Measurements from ENCODE around the gene CARD10.

Gene CARD10

DNA sequence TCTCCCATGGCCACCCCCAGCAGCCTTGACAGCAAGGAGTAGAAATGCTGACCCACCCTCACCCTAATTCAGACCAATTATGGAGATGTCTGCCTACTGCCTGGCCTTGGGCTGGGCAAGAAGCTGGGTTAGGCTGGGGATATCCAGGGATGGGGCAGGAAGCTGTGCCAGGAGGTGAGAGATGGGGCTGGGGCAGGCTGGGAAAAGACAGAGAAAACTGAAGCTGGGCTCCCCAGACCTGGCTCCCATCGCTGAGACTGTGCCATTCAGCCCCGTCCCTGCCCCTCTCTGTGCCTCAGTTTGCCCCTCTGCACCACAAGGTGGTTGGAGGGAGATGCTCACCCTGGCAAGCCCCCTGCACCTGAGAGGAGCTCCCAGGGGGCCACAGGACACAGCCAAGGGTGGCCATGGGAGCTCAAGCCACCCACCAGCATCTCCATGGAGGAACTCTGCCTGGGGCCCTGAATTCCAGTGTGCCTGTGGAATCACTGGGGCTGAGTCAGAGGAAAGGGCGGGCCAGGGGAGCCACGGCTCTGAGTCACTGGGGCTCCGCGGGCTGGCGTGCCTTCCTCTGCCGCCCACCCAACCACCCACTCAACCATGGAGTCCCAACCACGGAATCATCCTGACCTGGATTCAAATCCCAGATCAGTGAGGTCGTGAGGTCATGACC is 6.0 kb upstream of the CARD10 start:
- Histone ChIP-seq H3K27me3 (ENCODE audit: control insufficient read depth, insufficient read depth, low read length) (peaks cover 7% of the 10 kb centered on the region), H3K27ac (ENCODE audit: low read depth, low read length) (no peak overlapping the region), H3K4me1 (ENCODE audit: control insufficient read depth, insufficient read depth, low read length) (peaks cover 5% of the 10 kb centered on the region; the same call in 1 of the 2 replicates), H3K9me3 (ENCODE audit: control insufficient read depth, insufficient read depth, low read depth, low read length) (no peaks in the 10 kb centered on the region), H3K36me3 (ENCODE audit: control insufficient read depth, insufficient read depth, low read length) (no peaks in the 10 kb centered on the region), H3K4me3 (ENCODE audit: low read depth, low read length) (no peak overlapping the region), H3K9ac (ENCODE audit: low read length) (no peak overlapping the region)

DNA sequence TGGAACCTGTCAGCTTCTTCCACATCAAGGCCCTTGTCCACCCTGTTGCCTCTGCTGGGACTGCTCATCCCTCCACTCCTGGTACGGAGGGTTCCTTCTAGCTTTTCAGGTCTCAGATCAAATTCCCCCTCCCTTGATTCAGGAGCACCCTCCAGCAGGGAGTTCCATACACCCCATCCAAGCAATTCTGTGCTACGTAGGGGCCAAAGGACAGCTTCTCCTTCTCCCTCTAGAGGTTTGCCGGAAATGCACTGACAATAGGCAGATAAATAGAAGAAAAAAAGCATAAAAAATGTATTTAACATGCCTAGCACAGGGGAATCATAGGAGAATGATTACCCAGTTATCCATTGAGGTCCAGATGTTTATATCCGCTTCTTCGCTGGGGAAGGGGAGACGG is 3.3 kb upstream of the CARD10 start:
- H3K9ac ChIP-seq (ENCODE audit: low read length) = no peak overlapping the region
- peaks cover 10% of the 10 kb centered on the region for H3K4me1 ChIP-seq (ENCODE audit: control insufficient read depth, insufficient read depth, low read length)
- no peaks in the 10 kb centered on the region for H3K36me3 ChIP-seq (ENCODE audit: control insufficient read depth, insufficient read depth, low read length)
- peaks cover 28% of the 10 kb centered on the region for H3K27me3 ChIP-seq (ENCODE audit: control insufficient read depth, insufficient read depth, low read length)
- H3K4me3 ChIP-seq (ENCODE audit: low read depth, low read length) = no peak overlapping the region
- no peak overlapping the region for H3K27ac ChIP-seq (ENCODE audit: low read depth, low read length)
- H3K9me3 ChIP-seq (ENCODE audit: control insufficient read depth, insufficient read depth, low read depth, low read length) = no peaks in the 10 kb centered on the region

DNA sequence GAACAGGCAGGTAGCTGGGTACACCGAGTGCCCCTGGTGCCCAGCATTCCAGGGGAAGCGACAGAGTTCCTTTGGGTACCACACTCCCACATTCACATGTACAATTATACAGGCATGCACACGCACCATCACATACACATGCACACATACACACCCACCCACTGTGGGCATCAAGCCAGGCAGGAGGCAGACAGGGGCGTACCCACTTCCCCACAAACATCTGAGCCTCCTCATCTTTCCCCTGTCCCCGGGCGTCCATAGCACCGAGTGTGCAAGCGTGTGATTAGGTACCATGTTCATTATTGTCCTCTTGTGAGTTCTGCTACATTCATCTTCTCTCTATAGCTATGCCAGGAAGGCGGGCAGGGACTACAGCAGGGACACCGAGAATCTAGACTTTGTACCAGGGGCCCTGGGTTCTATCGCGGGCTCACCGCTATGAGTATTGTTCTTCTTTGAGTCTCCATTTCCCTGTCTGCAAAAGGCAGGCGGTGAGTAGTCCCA is 2.1 kb upstream of the CARD10 start:
- no peak overlapping the region for H3K4me3 ChIP-seq (ENCODE audit: low read depth, low read length)
- H3K4me1 ChIP-seq (ENCODE audit: control insufficient read depth, insufficient read depth, low read length) = peaks cover 10% of the 10 kb centered on the region

DNA sequence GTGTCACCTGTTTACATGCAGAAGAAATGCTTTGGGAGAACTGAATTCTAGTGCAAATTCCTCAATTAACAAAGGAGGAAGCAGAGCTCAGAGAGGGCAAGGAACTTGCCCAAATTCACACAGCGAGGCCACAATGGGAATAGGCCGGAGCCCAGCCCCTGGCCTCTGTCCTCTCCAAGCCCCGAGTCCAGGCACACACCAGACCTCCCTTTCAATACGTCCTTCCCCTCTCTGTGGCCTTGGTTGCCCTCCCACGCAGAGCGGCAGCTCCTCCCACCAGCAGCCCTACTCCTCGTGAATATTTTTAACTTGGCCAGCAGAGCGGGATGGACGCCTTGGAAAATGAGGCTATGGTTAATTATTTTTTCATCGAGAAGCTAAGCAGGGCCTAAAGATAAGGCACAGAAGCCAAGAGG is 1.6 kb upstream of the CARD10 start:
- no peaks in the 10 kb centered on the region for H3K9me3 ChIP-seq (ENCODE audit: control insufficient read depth, insufficient read depth, low read depth, low read length)
- peaks cover 10% of the 10 kb centered on the region for H3K4me1 ChIP-seq (ENCODE audit: control insufficient read depth, insufficient read depth, low read length)
- no peak overlapping the region for H3K9ac ChIP-seq (ENCODE audit: low read length)
- peaks cover 28% of the 10 kb centered on the region for H3K27me3 ChIP-seq (ENCODE audit: control insufficient read depth, insufficient read depth, low read length)
- H3K4me3 ChIP-seq (ENCODE audit: low read depth, low read length) = no peak overlapping the region
- H3K36me3 ChIP-seq (ENCODE audit: control insufficient read depth, insufficient read depth, low read length) = no peaks in the 10 kb centered on the region
- H3K27ac ChIP-seq (ENCODE audit: low read depth, low read length) = no peak overlapping the region

More for the DNA sequence above, 2.1 kb upstream of the CARD10 start:
- Histone ChIP-seq H3K9ac (ENCODE audit: low read length) (no peak overlapping the region), H3K27ac (ENCODE audit: low read depth, low read length) (no peak overlapping the region), H3K9me3 (ENCODE audit: control insufficient read depth, insufficient read depth, low read depth, low read length) (no peaks in the 10 kb centered on the region), H3K36me3 (ENCODE audit: control insufficient read depth, insufficient read depth, low read length) (no peaks in the 10 kb centered on the region), H3K27me3 (ENCODE audit: control insufficient read depth, insufficient read depth, low read length) (peaks cover 28% of the 10 kb centered on the region)

DNA sequence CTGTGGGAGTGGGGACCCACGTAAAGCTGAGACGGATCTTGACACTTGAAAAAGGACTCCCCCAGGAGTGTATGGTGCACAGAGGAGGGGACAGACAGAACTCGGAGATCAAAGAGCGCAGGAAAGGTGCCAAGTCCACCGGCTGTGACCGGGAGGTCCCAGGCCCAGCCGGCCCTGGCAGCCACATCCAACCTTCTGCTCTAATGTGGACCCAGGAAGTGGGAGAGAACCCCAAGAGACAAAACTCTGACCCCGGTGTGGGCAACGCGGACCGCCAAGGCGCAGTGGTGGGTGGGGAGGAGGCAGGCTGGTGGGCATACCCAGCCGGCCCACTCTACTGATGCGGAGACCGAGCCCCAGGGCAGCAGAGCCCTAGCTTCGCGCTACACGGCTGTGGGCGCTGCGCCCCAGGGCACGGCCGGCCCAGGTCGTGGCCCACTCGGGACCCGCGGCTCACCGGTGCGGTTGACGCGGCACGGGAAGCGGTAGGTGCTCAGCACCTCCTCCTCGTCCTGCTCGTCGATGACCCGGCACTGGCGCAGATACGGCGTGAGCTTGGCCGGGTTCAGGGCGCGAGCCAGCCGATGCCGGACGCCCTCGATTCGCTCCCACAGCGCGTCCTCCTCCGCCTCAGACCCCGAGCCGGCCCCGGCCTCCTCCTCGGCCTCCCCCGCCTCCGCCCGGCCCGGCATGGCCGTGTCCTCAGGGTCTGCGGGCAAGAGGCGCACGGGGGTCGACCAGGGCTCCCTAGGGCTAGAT is 527 bp downstream of the CARD10 start:
- Histone ChIP-seq H3K27ac (ENCODE audit: low read depth, low read length) (no peak overlapping the region), H3K4me1 (ENCODE audit: control insufficient read depth, insufficient read depth, low read length) (peaks cover 4% of the 10 kb centered on the region), H3K4me3 (ENCODE audit: low read depth, low read length) (peak overlapping the region; percentile 68), H3K36me3 (ENCODE audit: control insufficient read depth, insufficient read depth, low read length) (no peaks in the 10 kb centered on the region), H3K9me3 (ENCODE audit: control insufficient read depth, insufficient read depth, low read depth, low read length) (no peaks in the 10 kb centered on the region), H3K9ac (ENCODE audit: low read length) (peak overlapping the region; percentile 59), H3K27me3 (ENCODE audit: control insufficient read depth, insufficient read depth, low read length) (peaks cover 28% of the 10 kb centered on the region)

DNA sequence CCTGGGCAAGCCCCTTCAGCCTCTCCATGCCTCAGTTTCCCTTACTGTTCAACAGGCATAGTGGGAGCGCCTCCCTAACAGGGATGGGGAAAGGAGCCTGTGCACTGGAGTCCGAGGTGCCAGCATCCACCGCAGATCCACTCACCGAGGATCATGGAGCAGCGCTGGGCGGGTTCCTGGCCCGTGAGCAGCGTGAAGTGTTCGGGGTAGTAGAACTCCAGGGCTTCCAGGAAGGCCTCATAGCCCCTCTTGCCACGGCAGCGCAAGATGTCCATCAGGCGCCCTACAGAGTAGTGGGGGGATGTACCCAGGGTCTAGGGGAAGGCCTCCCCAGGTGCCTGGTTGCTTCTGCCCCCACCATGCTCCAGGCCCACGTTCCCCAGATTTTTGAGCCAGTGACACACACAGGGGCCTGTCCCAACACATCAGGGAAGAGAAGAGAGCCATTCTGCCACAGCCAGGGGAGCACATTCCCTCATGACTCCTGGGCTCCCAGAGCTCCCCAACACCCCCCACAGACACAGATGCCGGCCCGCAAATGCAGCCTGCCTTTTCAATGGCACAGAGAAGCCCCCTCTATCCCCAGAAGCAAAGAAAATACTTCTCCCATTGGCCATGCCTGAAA is 1.3 kb downstream of the CARD10 start:
- H3K27me3 ChIP-seq (ENCODE audit: control insufficient read depth, insufficient read depth, low read length) = peaks cover 28% of the 10 kb centered on the region
- H3K27ac ChIP-seq (ENCODE audit: low read depth, low read length) = no peak overlapping the region
- no peak overlapping the region for H3K9ac ChIP-seq (ENCODE audit: low read length)
- no peaks in the 10 kb centered on the region for H3K36me3 ChIP-seq (ENCODE audit: control insufficient read depth, insufficient read depth, low read length)
- no peaks in the 10 kb centered on the region for H3K9me3 ChIP-seq (ENCODE audit: control insufficient read depth, insufficient read depth, low read depth, low read length)
- H3K4me1 ChIP-seq (ENCODE audit: control insufficient read depth, insufficient read depth, low read length) = peaks cover 4% of the 10 kb centered on the region
- H3K4me3 ChIP-seq (ENCODE audit: low read depth, low read length) = peak overlapping the region; percentile 68

DNA sequence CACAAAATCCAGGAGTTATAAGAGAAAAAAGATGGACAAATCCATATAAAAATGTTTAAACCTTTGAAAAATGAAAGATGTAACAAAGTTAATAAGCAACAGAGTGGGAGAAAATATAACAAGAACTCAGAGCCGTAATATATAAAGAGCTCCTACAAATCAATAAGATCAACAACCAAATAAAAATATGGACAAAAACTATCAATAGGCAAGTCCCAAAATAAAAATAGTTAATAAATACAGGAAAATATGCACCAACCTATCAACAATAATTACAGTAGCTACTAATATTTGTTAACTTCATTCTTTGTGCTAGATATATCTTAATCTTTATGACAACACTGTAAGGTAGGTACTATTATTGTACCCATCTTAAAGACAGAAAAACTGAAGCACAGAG is 2.8 kb downstream of the CARD10 start:
- H3K4me3 ChIP-seq (ENCODE audit: low read depth, low read length) = no peak overlapping the region
- H3K27me3 ChIP-seq (ENCODE audit: control insufficient read depth, insufficient read depth, low read length) = peaks cover 21% of the 10 kb centered on the region

DNA sequence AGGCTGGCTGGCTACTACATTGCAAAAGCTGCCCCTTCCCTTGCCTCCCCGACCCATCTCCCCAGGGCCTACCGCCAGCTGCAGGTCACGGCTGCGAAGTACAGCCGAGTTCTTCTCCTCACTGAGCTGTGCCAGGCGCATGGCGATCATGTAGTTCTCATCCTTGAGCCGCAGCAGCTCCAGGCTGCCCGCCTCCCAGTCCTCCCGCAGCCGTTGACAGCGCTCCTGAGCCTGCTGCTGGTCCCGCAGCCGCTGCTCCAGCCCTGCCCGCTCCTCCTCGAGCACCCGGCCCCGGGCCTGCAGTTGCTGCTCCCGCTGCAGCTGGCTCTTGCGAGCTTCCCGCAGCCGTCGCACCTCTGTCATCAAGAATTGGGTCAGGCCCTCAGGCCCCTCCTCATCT is 3.3 kb downstream of the CARD10 start:
- H3K9me3 ChIP-seq (ENCODE audit: control insufficient read depth, insufficient read depth, low read depth, low read length) = no peaks in the 10 kb centered on the region
- no peak overlapping the region for H3K27ac ChIP-seq (ENCODE audit: low read depth, low read length)
- H3K36me3 ChIP-seq (ENCODE audit: control insufficient read depth, insufficient read depth, low read length) = no peaks in the 10 kb centered on the region
- peaks cover 21% of the 10 kb centered on the region for H3K27me3 ChIP-seq (ENCODE audit: control insufficient read depth, insufficient read depth, low read length)
- H3K4me3 ChIP-seq (ENCODE audit: low read depth, low read length) = no peak overlapping the region
- no peak overlapping the region for H3K9ac ChIP-seq (ENCODE audit: low read length)
- H3K4me1 ChIP-seq (ENCODE audit: control insufficient read depth, insufficient read depth, low read length) = peaks cover 14% of the 10 kb centered on the region

More for the DNA sequence above, 2.8 kb downstream of the CARD10 start:
- Histone ChIP-seq H3K9ac (ENCODE audit: low read length) (no peak overlapping the region), H3K27ac (ENCODE audit: low read depth, low read length) (no peak overlapping the region), H3K36me3 (ENCODE audit: control insufficient read depth, insufficient read depth, low read length) (no peaks in the 10 kb centered on the region), H3K4me1 (ENCODE audit: control insufficient read depth, insufficient read depth, low read length) (peaks cover 14% of the 10 kb centered on the region), H3K9me3 (ENCODE audit: control insufficient read depth, insufficient read depth, low read depth, low read length) (no peaks in the 10 kb centered on the region)

DNA sequence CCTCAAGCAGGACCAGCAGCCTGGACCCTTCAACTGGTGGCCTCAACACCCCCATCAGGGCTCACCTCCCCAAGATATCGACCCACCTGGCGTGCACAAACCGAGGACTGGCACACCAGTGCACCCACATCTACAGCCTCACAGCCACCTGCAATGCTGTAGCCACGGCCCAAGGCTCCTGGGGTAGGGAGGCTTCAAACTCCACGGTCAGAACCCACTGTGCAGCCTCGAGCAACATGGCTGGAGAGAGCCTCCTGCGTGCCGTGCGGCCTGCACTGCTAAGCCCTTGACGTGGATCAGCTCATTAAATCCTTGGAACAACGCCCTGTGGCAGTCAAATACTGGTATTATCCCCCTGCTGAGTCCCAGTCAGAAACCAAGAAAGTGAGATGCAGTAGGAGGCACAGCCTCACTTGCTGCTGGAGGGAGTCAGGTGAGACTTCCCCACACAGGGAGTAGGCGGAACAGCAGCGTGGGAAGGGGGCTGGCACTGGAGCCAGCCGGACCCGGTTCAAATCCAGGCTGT is 4.6 kb downstream of the CARD10 start:
- no peak overlapping the region for H3K27ac ChIP-seq (ENCODE audit: low read depth, low read length)
- no peak overlapping the region for H3K4me3 ChIP-seq (ENCODE audit: low read depth, low read length)
- no peak overlapping the region for H3K9ac ChIP-seq (ENCODE audit: low read length)
- H3K9me3 ChIP-seq (ENCODE audit: control insufficient read depth, insufficient read depth, low read depth, low read length) = no peaks in the 10 kb centered on the region
- H3K4me1 ChIP-seq (ENCODE audit: control insufficient read depth, insufficient read depth, low read length) = peaks cover 10% of the 10 kb centered on the region; the same call in 1 of the 2 replicates
- H3K27me3 ChIP-seq (ENCODE audit: control insufficient read depth, insufficient read depth, low read length) = peaks cover 15% of the 10 kb centered on the region
- H3K36me3 ChIP-seq (ENCODE audit: control insufficient read depth, insufficient read depth, low read length) = no peaks in the 10 kb centered on the region

DNA sequence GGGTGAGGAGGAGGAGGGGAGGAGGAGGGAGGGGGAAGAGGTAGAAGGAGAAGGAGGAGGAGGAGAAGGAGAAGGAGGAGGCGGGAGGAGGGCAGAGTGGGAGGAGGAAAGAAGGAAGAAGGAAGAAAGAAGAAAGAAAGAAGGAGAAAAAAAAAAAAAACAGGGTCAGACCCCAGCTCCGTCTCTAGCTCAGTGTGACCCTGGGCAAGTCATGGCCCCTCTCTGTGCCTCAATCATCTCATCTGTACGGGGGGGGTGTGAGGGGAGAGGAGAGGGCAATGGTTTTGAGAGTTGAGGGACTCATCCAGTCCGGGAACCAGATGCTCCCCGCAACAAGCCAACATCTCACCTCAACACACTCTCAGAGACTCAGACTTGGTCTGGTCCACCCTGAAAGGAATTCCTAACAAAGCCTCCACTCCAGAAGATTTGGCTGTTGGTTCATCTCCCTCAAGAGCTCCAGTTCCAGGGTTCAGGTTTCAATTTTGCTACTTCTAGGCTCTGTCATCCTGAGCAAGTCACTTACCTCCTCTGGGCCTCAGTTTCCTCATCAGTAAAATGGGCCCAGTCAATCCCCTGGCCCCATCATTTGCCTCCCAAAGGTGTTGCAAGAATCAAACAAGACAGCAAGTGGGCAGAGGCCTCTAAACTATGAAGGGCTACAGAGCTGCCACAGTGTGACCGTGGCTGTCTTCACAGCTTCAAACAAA is 7.7 kb downstream of the CARD10 start:
- no peak overlapping the region for H3K4me3 ChIP-seq (ENCODE audit: low read depth, low read length)
- H3K27ac ChIP-seq (ENCODE audit: low read depth, low read length) = no peak overlapping the region
- H3K27me3 ChIP-seq (ENCODE audit: control insufficient read depth, insufficient read depth, low read length) = no peaks in the 10 kb centered on the region
- H3K9me3 ChIP-seq (ENCODE audit: control insufficient read depth, insufficient read depth, low read depth, low read length) = no peaks in the 10 kb centered on the region
- peaks cover 19% of the 10 kb centered on the region; the same call in 1 of the 2 replicates for H3K4me1 ChIP-seq (ENCODE audit: control insufficient read depth, insufficient read depth, low read length)
- H3K9ac ChIP-seq (ENCODE audit: low read length) = no peak overlapping the region
- peaks cover 14% of the 10 kb centered on the region for H3K36me3 ChIP-seq (ENCODE audit: control insufficient read depth, insufficient read depth, low read length)

Data from HUES6 (cell line).